GM21515 (cell line): Measurements from ENCODE around the gene TSKU.
"Not testable (repeated sequence)": the region's sequence is repeated elsewhere in the genome, so short reads cannot be mapped to it uniquely, and the experiment has no call there.

Experiments
- ATAC-seq: cut with Tn5 transposase; IDR thresholded peaks from one replicate; pipeline ENCODE4 v1.9.1; 2021; ENCODE audit not compliant: unreplicated experiment

Gene TSKU

GRCh38 chr11:76783294-76783895 lies at the start of gene TSKU:
TSS of gene TSKU (plus strand) at chr11:76783356. CDS start at chr11:76795617, 12,261 bp downstream.
- ATAC-seq, result no peak

GRCh38 chr11:76733906-76734305 lies 49.2 kb upstream of the TSKU start:
- ATAC-seq, result not testable (repeated sequence)

- ATAC-seq, result no peak
These were observed 48.4 kb upstream of the TSKU start for GRCh38 chr11:76734456-76735420.

GRCh38 chr11:76735841-76736240 lies 47.3 kb upstream of the TSKU start:
- ATAC-seq, result no peak

- no peak for ATAC-seq
These were observed 46.9 kb upstream of the TSKU start for GRCh38 chr11:76736266-76736665.

- ATAC-seq, result no peak
These were observed 46.2 kb upstream of the TSKU start for GRCh38 chr11:76736773-76737495.

- no peak for ATAC-seq
These were observed 44.4 kb upstream of the TSKU start for GRCh38 chr11:76738618-76739240.

- no peak for ATAC-seq
These were observed 43.4 kb upstream of the TSKU start for GRCh38 chr11:76739798-76740197.

GRCh38 chr11:76740772-76741171 lies 42.4 kb upstream of the TSKU start:
- no peak for ATAC-seq

- ATAC-seq, result no peak
These were observed 40.3 kb upstream of the TSKU start for GRCh38 chr11:76742902-76743301.

- no peak for ATAC-seq
These were observed 38.7 kb upstream of the TSKU start for GRCh38 chr11:76744186-76745043.

- no peak for ATAC-seq
These were observed 38.1 kb upstream of the TSKU start for GRCh38 chr11:76745044-76745376.

- ATAC-seq, result no peak
These were observed 37.5 kb upstream of the TSKU start for GRCh38 chr11:76745561-76746207.

- no peak for ATAC-seq
These were observed 35.8 kb upstream of the TSKU start for GRCh38 chr11:76747153-76747914.

- ATAC-seq, result no peak
These were observed 35.0 kb upstream of the TSKU start for GRCh38 chr11:76747915-76748860.

- ATAC-seq, result no peak
These were observed 34.2 kb upstream of the TSKU start for GRCh38 chr11:76748948-76749347.

- no peak for ATAC-seq
These were observed 33.1 kb upstream of the TSKU start for GRCh38 chr11:76750067-76750466.

- ATAC-seq, result no peak
These were observed 32.4 kb upstream of the TSKU start for GRCh38 chr11:76750746-76751145.
